Ovary (tissue), 3 donors: Measurements from ENCODE around the gene RSBN1.

Experiments used
- CTCF ChIP-seq, 3 donors: fragments of 450-650 bp in 2 of 3; fragments of 200-600 bp in 1 of 3; IDR thresholded peaks; one replicate each; pipeline versions ENCODE4 v1.5.1 to v1.8.0; 2016 to 2022; ENCODE audit warnings: antibody characterized with exemption in 3 of 3, mild to moderate bottlenecking in 1 of 3
- EP300 ChIP-seq: sonication (generic); formaldehyde crosslinking; IDR thresholded peaks from one replicate; pipeline ENCODE4 v1.6.1; 2017; ENCODE audit warnings: antibody characterized with exemption
- POLR2A ChIP-seq: fragments of 450-650 bp; IDR thresholded peaks from one replicate; pipeline ENCODE4 v1.6.1; 2017; ENCODE audit warnings: antibody characterized with exemption, mild to moderate bottlenecking, moderate library complexity
- donor health status: DM: no; HTN: no; CAD: no.

- TF ChIP-seq CTCF (IDR thresholded peaks at IDR 0.05) (no peak), POLR2A (no peak), EP300 (no peak)
Observed at GRCh38 chr1:113834716-113835115, 22.4 kb upstream of the RSBN1 start.
